Measurements from ENCODE around the gene ZNF74. TPM values are rescaled to one million over a fixed set of nuclear protein-coding genes. Genes with fewer than 3 reads are reported as not detected.

Gene ZNF74
- polyA plus RNA-seq, 2 of the 4 experiments (the other 2 are of a cell fraction) = 4.3 to 7.4 TPM

DNA sequence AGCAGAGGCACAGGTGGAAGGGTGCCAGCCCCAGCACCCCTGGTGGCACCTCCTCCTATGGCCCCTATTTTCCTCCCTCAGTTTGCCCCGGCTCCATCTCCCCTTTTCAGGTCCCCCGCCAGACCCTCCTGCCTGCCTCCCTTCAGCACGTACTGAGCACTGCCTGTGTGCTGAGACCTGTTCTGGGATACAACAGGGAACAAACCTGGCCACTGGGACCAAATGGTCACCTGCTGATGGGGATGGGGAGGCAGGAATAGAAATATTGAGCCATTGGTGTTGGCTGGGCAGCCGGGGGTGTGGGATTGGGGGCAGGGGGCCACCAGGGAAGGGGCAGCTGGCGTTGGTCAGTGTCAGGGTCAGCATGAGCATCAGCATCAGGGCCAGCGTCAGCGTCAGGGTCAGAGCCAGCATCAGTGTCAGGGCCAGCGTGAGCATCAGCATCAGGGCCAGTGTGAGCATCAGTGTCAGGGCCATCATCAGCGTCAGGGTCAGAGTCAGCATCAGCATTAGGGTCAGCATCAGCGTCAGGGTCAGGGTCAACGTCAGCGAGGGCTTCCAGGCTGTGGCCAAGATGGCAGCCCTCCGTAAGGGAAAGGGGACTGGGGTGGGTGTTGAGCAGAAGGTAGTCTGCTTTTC, 7.5 kb downstream of the ZNF74 start:
- WGBS (ENCODE audit: missing lambda C conversion rate) = 89% methylated on average over 12 of the region's 13 CpGs
- no peak for FAIRE-seq
- no peak overlapping the region for H3K4me3 ChIP-seq
- no peak overlapping the region for H3K27ac ChIP-seq
- no peaks in the 10 kb centered on the region for H3K4me1 ChIP-seq
- no peak for ATAC-seq
- TF ChIP-seq FOSB (CRISPR knock-in tag; IDR thresholded peaks at IDR 0.05) = no peak
- H3K4me2 ChIP-seq = no peak overlapping the region
- H3K9me3 ChIP-seq = no peaks in the 10 kb centered on the region
- ChIA-PET CTCF (interaction anchor here (0.9 kb wide), 1 partner anchor 8 kb away, joined by 3 read pairs; no protein-coding TSS in a partner anchor), POLR2A (no interaction called here)
- DNase-seq (ENCODE audit: low read depth in 1 of 2, low spot score in 1 of 2) = no peak

DNA sequence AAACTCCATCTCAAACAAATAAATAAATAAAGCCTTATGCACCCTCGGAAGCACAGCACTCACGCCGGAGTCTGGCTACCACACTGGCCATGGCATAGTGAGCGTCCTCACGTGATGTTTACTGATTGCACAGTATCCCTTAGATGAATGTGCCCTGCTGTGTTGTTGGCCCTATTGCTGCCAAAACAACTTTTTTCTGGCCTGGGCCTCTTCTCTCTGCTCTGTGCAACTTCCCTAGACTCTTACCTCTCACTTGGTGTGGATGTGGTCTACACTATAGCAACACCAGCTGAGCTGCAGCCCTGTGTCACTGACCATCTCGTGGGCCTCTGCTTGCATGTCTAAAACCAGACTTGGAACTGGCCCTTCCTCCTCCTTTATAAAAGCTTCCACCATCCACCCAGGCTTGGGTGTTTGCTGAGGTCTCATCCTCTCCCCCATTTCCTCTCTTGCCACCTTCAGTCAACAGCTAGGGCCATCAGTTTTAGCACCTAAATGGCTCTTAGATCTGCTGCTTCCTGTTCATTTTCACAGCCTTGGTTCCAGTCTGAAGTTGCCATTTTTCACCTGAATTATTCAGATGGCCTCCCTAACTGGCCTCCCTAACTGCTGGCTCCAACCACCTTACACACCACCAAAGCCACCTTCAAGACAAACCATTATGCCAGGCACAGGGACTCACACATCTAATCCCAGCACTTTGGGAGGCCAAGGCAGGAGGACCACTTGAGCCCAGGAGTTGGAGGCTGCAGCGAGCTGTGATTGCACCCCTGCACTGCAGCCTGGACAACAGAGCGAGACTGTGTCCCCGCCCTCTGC, 9.2 kb downstream of the ZNF74 start:
- Histone ChIP-seq H3K27ac (no peak overlapping the region), H3K4me3 (no peak overlapping the region), H3K4me2 (no peak overlapping the region), H3K4me1 (no peaks in the 10 kb centered on the region), H3K9me3 (no peaks in the 10 kb centered on the region)
- 87% methylated on average over 6 of the region's 9 CpGs for WGBS (ENCODE audit: missing lambda C conversion rate)
- no peak for ATAC-seq
- no peak for TF ChIP-seq MYC (IDR thresholded peaks at IDR 0.05; ENCODE audit: borderline replicate concordance, low read length)
- DNase-seq (ENCODE audit: low read depth in 1 of 2, low spot score in 1 of 2) = no peak
- POLR2A ChIA-PET = no interaction called here
- CTCF ChIA-PET = interaction anchor here (0.7 to 1.9 kb wide), 3 partner anchors 8 to 15 kb away, joined by 3 to 6 read pairs (median 3); no protein-coding TSS in a partner anchor
- FAIRE-seq = no peak

DNA sequence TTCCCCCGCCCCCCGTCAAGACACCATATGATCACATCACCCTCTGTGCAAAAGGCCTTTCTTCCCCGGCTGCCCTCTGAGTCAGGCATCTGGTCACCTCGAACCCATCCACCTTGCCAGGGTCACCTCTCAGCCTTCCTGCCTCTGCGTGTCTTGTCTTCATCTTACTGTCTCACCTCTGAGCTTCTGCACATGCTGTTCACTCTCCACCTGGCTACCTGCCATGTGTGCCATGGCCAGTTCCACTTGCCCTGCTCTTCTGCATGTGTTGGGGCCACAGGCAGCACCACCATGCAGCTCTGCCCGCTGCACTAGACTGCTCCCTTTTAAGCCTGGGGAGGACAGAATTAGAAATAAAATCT, 9.8 kb downstream of the ZNF74 start:
- 95% methylated on average over 5 of the region's 6 CpGs for WGBS (ENCODE audit: missing lambda C conversion rate)
- H3K4me2 ChIP-seq = no peak overlapping the region
- ChIA-PET CTCF (interaction anchor here (1.2 to 1.9 kb wide), 2 partner anchors 8 to 14 kb away, joined by 3 to 6 read pairs; no protein-coding TSS in a partner anchor), POLR2A (no interaction called here)
- no peaks in the 10 kb centered on the region for H3K9me3 ChIP-seq
- no peak for TF ChIP-seq E2F6 (IDR thresholded peaks at IDR 0.05; ENCODE audit: borderline replicate concordance, low read depth)
- ATAC-seq (no peak; a peak in 1 of 6 replicates), DNase-seq (ENCODE audit: low read depth in 1 of 2, low spot score in 1 of 2) (no peak), FAIRE-seq (no peak)
- H3K4me1 ChIP-seq = no peaks in the 10 kb centered on the region
- H3K4me3 ChIP-seq = no peak overlapping the region
- no peak overlapping the region for H3K27ac ChIP-seq

GRCh38 chr22:20404881-20405280, 10.9 kb downstream of the ZNF74 start:
- no peak overlapping the region for H3K27ac ChIP-seq
- no peak overlapping the region for H3K4me3 ChIP-seq
- no peak for TF ChIP-seq MYC (IDR thresholded peaks at IDR 0.05; ENCODE audit: borderline replicate concordance, low read length)
- TF ChIP-seq HEYL (CRISPR knock-in tag; IDR thresholded peaks at IDR 0.05) = no peak
- no peak for TF ChIP-seq E2F6 (IDR thresholded peaks at IDR 0.05; ENCODE audit: borderline replicate concordance, low read depth)
- TF ChIP-seq, protein P1, sequence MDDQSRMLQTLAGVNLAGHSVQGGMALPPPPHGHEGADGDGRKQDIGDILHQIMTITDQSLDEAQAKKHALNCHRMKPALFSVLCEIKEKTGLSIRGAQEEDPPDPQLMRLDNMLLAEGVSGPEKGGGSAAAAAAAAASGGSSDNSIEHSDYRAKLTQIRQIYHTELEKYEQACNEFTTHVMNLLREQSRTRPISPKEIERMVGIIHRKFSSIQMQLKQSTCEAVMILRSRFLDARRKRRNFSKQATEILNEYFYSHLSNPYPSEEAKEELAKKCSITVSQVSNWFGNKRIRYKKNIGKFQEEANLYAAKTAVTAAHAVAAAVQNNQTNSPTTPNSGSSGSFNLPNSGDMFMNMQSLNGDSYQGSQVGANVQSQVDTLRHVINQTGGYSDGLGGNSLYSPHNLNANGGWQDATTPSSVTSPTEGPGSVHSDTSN (IDR thresholded peaks at IDR 0.05) = no peak
- no peak for TF ChIP-seq ESRRA (IDR thresholded peaks at IDR 0.05; ENCODE audit: borderline replicate concordance, low read length)
- no peak for TF ChIP-seq EHF (CRISPR knock-in tag; IDR thresholded peaks at IDR 0.05)
- TF ChIP-seq HOXB13 (CRISPR knock-in tag; IDR thresholded peaks at IDR 0.05; ENCODE audit: low read depth) = no peak
- TF ChIP-seq FOXS1 (CRISPR knock-in tag; IDR thresholded peaks at IDR 0.05) = no peak
- no peak for TF ChIP-seq REST (IDR thresholded peaks at IDR 0.05)
- no peak for TF ChIP-seq JUNB (IDR thresholded peaks at IDR 0.05)
- no peak for TF ChIP-seq KDM5A (IDR thresholded peaks at IDR 0.05)
- no peak for TF ChIP-seq TFCP2L1 (CRISPR knock-in tag; IDR thresholded peaks at IDR 0.05)
- no peak overlapping the region for H3K4me2 ChIP-seq
- H3K4me1 ChIP-seq = no peaks in the 10 kb centered on the region
- CTCF ChIA-PET = interaction anchor here (1.0 to 1.9 kb wide), 2 partner anchors 9 to 17 kb away, joined by 3 to 6 read pairs; no protein-coding TSS in a partner anchor
- DNase-seq (ENCODE audit: low read depth in 1 of 2, low spot score in 1 of 2) = no peak
- H3K9me3 ChIP-seq = no peaks in the 10 kb centered on the region
- no peak for FAIRE-seq
- POLR2A ChIA-PET = no interaction called here
- no peak for ATAC-seq
- 94% methylated on average over 18 of the region's 18 CpGs for WGBS (ENCODE audit: missing lambda C conversion rate)
